Activated CD4-positive, alpha-beta T cell treated with anti-CD3 and anti-CD28 coated beads, Interleukin-2, amount 10 ng/mL, durations not matched to agents 7 days and 5 days (primary cell): ENCODE data around the gene EHMT1. TPM values are rescaled to one million over a fixed set of nuclear protein-coding genes. Genes with fewer than 3 reads are reported as not detected.

ENCODE experiments used
- CTCF ChIA-PET: fragments of 350-600 bp; sonication (Branson Sonifier 250); formaldehyde crosslinking; loops from one replicate; lab custom pipeline; 2021; ENCODE audit warnings: antibody characterized with exemption; lab: Charles Lee
- POLR2A ChIA-PET: fragments of 350-600 bp; sonication (Branson Sonifier 250); formaldehyde crosslinking; loops from one replicate; lab custom pipeline; 2021; ENCODE audit warnings: antibody characterized with exemption; lab: Charles Lee
- DNase-seq: peaks from one replicate; pipeline ENCODE4 v3.0.0-alpha.2; 2020
- H3K27ac Mint-ChIP-seq: one replicate; pipeline ENCODE4 v1.8.0; 2021; ENCODE audit warnings: mild to moderate bottlenecking, moderate library complexity, mixed read lengths
- H3K27me3 Mint-ChIP-seq: one replicate; pipeline ENCODE4 v1.8.0; 2021; ENCODE audit warnings: mixed read lengths
- H3K36me3 Mint-ChIP-seq: one replicate; pipeline ENCODE4 v1.8.0; 2021; ENCODE audit warnings: low read depth, mixed read lengths
- H3K4me1 Mint-ChIP-seq: one replicate; pipeline ENCODE4 v1.8.0; 2021; ENCODE audit warnings: mixed read lengths
- H3K4me3 Mint-ChIP-seq: one replicate; pipeline ENCODE4 v1.8.0; 2021; ENCODE audit warnings: mild to moderate bottlenecking, moderate library complexity, mixed read lengths
- H3K9me3 Mint-ChIP-seq: one replicate; pipeline ENCODE4 v1.8.0; 2021; ENCODE audit warnings: mixed read lengths
- total RNA-seq, 2 experiments: library from RNA; stranded (reverse); gene quantifications; one replicate each; pipeline ENCODE4 v1.2.3, GENCODE V29; 2021

EHMT1 gene
- total RNA-seq, 2 experiments from 2014 or later: 100 to 110 TPM

GRCh38 chr9:137581361-137582285 is 37.2 kb upstream of the EHMT1 start:
- no peaks in the 10 kb centered on the region for H3K9me3 Mint-ChIP-seq
- CTCF ChIA-PET: interaction anchor here (0.6 kb wide), 1 partner anchor 95 kb away, joined by 3 read pairs; no protein-coding TSS in a partner anchor
- H3K36me3 Mint-ChIP-seq: no peaks in the 10 kb centered on the region
- no peak overlapping the region for H3K27ac Mint-ChIP-seq
- peaks cover 16% of the 10 kb centered on the region for H3K4me1 Mint-ChIP-seq
- POLR2A ChIA-PET: no interaction called here
- DNase-seq: no peak
- H3K27me3 Mint-ChIP-seq: no peaks in the 10 kb centered on the region
- H3K4me3 Mint-ChIP-seq: no peak overlapping the region

GRCh38 chr9:137582286-137582860 is 36.4 kb upstream of the EHMT1 start:
- H3K4me1 Mint-ChIP-seq: peaks cover 11% of the 10 kb centered on the region
- no peak overlapping the region for H3K4me3 Mint-ChIP-seq
- H3K9me3 Mint-ChIP-seq: no peaks in the 10 kb centered on the region
- no peak overlapping the region for H3K27ac Mint-ChIP-seq
- POLR2A ChIA-PET: no interaction called here
- no peaks in the 10 kb centered on the region for H3K27me3 Mint-ChIP-seq
- DNase-seq: peak; percentile 35
- CTCF ChIA-PET: interaction anchor here (0.6 kb wide), 1 partner anchor 94 kb away, joined by 3 read pairs; no protein-coding TSS in a partner anchor
- no peaks in the 10 kb centered on the region for H3K36me3 Mint-ChIP-seq

DNA sequence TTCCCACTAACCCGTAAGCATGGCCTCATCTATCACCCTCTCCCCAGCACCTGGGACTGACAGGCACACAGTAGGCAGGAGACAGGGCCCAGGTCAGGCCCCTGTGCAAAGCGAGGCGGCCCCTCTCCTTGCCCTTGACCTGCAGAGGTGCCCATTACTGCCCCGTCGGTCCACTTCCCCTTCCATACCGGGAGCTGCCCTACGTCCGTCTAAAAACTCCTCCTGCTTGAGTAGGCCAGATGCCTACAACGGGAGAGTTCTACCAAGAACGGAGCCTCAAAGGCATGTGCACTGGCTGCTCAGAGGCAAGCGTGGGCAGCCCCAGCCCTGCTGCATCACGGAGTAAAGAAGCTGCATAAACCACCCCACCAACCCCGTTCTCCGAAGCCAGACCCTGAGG is 35.5 kb upstream of the EHMT1 start:
- peaks cover 7% of the 10 kb centered on the region for H3K36me3 Mint-ChIP-seq
- ChIA-PET CTCF (no interaction called here), POLR2A (no interaction called here)
- no peaks in the 10 kb centered on the region for H3K27me3 Mint-ChIP-seq
- H3K4me1 Mint-ChIP-seq: peaks cover 11% of the 10 kb centered on the region
- no peak for DNase-seq
- no peak overlapping the region for H3K4me3 Mint-ChIP-seq
- no peaks in the 10 kb centered on the region for H3K9me3 Mint-ChIP-seq
- peak overlapping the region; percentile 0 for H3K27ac Mint-ChIP-seq

GRCh38 chr9:137583957-137584356 is 34.8 kb upstream of the EHMT1 start:
- CTCF ChIA-PET: no interaction called here
- no peaks in the 10 kb centered on the region for H3K27me3 Mint-ChIP-seq
- POLR2A ChIA-PET: no interaction called here
- no peak for DNase-seq
- H3K36me3 Mint-ChIP-seq: peaks cover 9% of the 10 kb centered on the region
- H3K9me3 Mint-ChIP-seq: no peaks in the 10 kb centered on the region
- H3K27ac Mint-ChIP-seq: no peak overlapping the region
- H3K4me3 Mint-ChIP-seq: no peak overlapping the region
- H3K4me1 Mint-ChIP-seq: peaks cover 15% of the 10 kb centered on the region

- H3K4me3 Mint-ChIP-seq: no peak overlapping the region
- peaks cover 19% of the 10 kb centered on the region for H3K4me1 Mint-ChIP-seq
- CTCF ChIA-PET: interaction anchor here (1.1 to 4.5 kb wide), 3 partner anchors 8 to 32 kb away, joined by 4 to 37 read pairs (median 5); partner anchors contain the start of gene DPH7
- H3K27me3 Mint-ChIP-seq: no peaks in the 10 kb centered on the region
- H3K27ac Mint-ChIP-seq: no peak overlapping the region
- POLR2A ChIA-PET: interaction anchor here (1.1 kb wide), 1 partner anchor 18 kb away, joined by 3 read pairs; the partner anchor contains the start of gene ARRDC1
- no peak for DNase-seq
- H3K36me3 Mint-ChIP-seq: peaks cover 10% of the 10 kb centered on the region
- H3K9me3 Mint-ChIP-seq: no peaks in the 10 kb centered on the region
These were observed 32.0 kb upstream of the EHMT1 start for GRCh38 chr9:137586854-137587253.

GRCh38 chr9:137588311-137588710 is 30.5 kb upstream of the EHMT1 start:
- no peak overlapping the region for H3K27ac Mint-ChIP-seq

GRCh38 chr9:137588891-137589290 is 29.9 kb upstream of the EHMT1 start:
- peaks cover 10% of the 10 kb centered on the region for H3K36me3 Mint-ChIP-seq
- H3K27me3 Mint-ChIP-seq: no peaks in the 10 kb centered on the region
- peak overlapping the region; percentile 83 for H3K4me3 Mint-ChIP-seq
- no peak for DNase-seq
- peaks cover 25% of the 10 kb centered on the region for H3K4me1 Mint-ChIP-seq
- ChIA-PET CTCF (interaction anchor here (0.5 to 4.5 kb wide), 4 partner anchors 8 to 94 kb away, joined by 3 to 37 read pairs (median 4); partner anchors contain the start of gene DPH7), POLR2A (interaction anchor here (0.5 kb wide), 1 partner anchor 348 kb away, joined by 3 read pairs; the partner anchor contains the start of gene TUBB4B)
- H3K27ac Mint-ChIP-seq: no peak overlapping the region
- no peaks in the 10 kb centered on the region for H3K9me3 Mint-ChIP-seq

More at GRCh38 chr9:137588311-137588710, 30.5 kb upstream of the EHMT1 start:
- H3K4me1 Mint-ChIP-seq: peaks cover 25% of the 10 kb centered on the region
- no peaks in the 10 kb centered on the region for H3K27me3 Mint-ChIP-seq
- peaks cover 10% of the 10 kb centered on the region for H3K36me3 Mint-ChIP-seq
- no peaks in the 10 kb centered on the region for H3K9me3 Mint-ChIP-seq
- CTCF ChIA-PET: interaction anchor here (0.5 to 4.5 kb wide), 10 partner anchors 8 to 175 kb away, joined by 3 to 37 read pairs (median 3); partner anchors contain the start of genes ARRDC1 and DPH7
- no peak for DNase-seq
- peak overlapping the region; percentile 83 for H3K4me3 Mint-ChIP-seq
- POLR2A ChIA-PET: interaction anchor here (1.1 kb wide), 1 partner anchor 17 kb away, joined by 3 read pairs; the partner anchor contains the start of gene ARRDC1

GRCh38 chr9:137589441-137590122 is 29.2 kb upstream of the EHMT1 start:
- H3K36me3 Mint-ChIP-seq: peaks cover 10% of the 10 kb centered on the region
- H3K27me3 Mint-ChIP-seq: no peaks in the 10 kb centered on the region
- ChIA-PET POLR2A (no interaction called here), CTCF (interaction anchor here (4.5 kb wide), 1 partner anchor 11 kb away, joined by 37 read pairs; the partner anchor contains the start of gene DPH7)
- peak; percentile 34 for DNase-seq
- peak overlapping the region; percentile 83 for H3K4me3 Mint-ChIP-seq
- H3K27ac Mint-ChIP-seq: peak overlapping the region; percentile 84
- peaks cover 25% of the 10 kb centered on the region for H3K4me1 Mint-ChIP-seq
- no peaks in the 10 kb centered on the region for H3K9me3 Mint-ChIP-seq

DNA sequence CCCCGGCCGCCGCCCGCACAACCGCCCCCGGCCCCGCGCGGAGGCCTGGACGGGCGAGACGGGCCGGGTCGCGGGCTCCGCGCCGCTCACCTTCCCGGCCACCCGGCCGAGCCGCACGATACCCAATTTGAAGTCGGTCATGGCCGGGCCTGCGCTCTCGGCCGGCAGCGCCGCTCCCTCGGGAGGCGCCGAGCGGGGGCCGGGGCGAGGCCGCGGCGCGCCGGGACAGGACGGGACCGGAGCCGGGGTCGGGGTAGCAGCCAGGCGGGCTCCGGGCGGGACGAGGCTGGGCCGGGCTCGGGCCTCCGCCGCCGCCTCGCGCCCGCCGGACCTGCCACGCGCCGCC is 28.7 kb upstream of the EHMT1 start:
- no peaks in the 10 kb centered on the region for H3K27me3 Mint-ChIP-seq
- CTCF ChIA-PET: interaction anchor here (1.0 to 4.5 kb wide), 2 partner anchors 12 to 324 kb away, joined by 3 to 37 read pairs; partner anchors contain the start of gene DPH7
- peaks cover 25% of the 10 kb centered on the region for H3K4me1 Mint-ChIP-seq
- POLR2A ChIA-PET: no interaction called here
- H3K4me3 Mint-ChIP-seq: no peak overlapping the region
- peaks cover 10% of the 10 kb centered on the region for H3K36me3 Mint-ChIP-seq
- DNase-seq: no peak
- no peaks in the 10 kb centered on the region for H3K9me3 Mint-ChIP-seq
- H3K27ac Mint-ChIP-seq: no peak overlapping the region

GRCh38 chr9:137590469-137591383 is 28.1 kb upstream of the EHMT1 start, which contains the start of gene ZMYND19:
TSS of gene ZMYND19 (minus strand) at chr9:137590512. CDS start at chr9:137590263, 249 bp downstream.
- POLR2A ChIA-PET: interaction anchor here (0.6 to 1.2 kb wide), 2 partner anchors 12 to 31 kb away, joined by 3 read pairs; partner anchors contain the start of gene DPH7
- no peaks in the 10 kb centered on the region for H3K9me3 Mint-ChIP-seq
- H3K27ac Mint-ChIP-seq: peak within 1 kb of the TSS; percentile 92
- peak within 1 kb of the TSS; percentile 94 for H3K4me3 Mint-ChIP-seq
- H3K36me3 Mint-ChIP-seq: peaks cover 10% of the 10 kb centered on the region
- H3K27me3 Mint-ChIP-seq: no peaks in the 10 kb centered on the region
- CTCF ChIA-PET: interaction anchor here (0.7 to 4.5 kb wide), 3 partner anchors 12 to 325 kb away, joined by 3 to 37 read pairs (median 3); partner anchors contain the start of genes DPH7 and EXD3
- DNase-seq: peak; percentile 88
- H3K4me1 Mint-ChIP-seq: peaks cover 25% of the 10 kb centered on the region

- CTCF ChIA-PET: no interaction called here
These were observed 26.0 kb upstream of the EHMT1 start for GRCh38 chr9:137592767-137593166.

More at GRCh38 chr9:137592767-137593166, 26.0 kb upstream of the EHMT1 start:
- no peaks in the 10 kb centered on the region for H3K27me3 Mint-ChIP-seq
- H3K36me3 Mint-ChIP-seq: peaks cover 8% of the 10 kb centered on the region
- no peak overlapping the region for H3K27ac Mint-ChIP-seq
- DNase-seq: no peak
- H3K4me1 Mint-ChIP-seq: peaks cover 24% of the 10 kb centered on the region
- H3K4me3 Mint-ChIP-seq: no peak overlapping the region
- no peaks in the 10 kb centered on the region for H3K9me3 Mint-ChIP-seq
- POLR2A ChIA-PET: no interaction called here
